OCI-LY3 (cell line): ENCODE data around the gene ZNF438.

Source experiments
- H2AFZ ChIP-seq: fragments of 200-600, 300-600 bp; shearing (Covaris generic); 2 replicates; pipeline ENCODE4 v1.6.0; 2014; ENCODE audit warnings: antibody characterized with exemption, low read depth, low read length
- H3K27ac ChIP-seq: fragments of 200-600, 300-600 bp; sonication (generic); 2 replicates; pipeline ENCODE4 v1.5.1; 2014; ENCODE audit warnings: mild to moderate bottlenecking, low read length, moderate library complexity, mixed read lengths
- H3K27me3 ChIP-seq: fragments of 200-600, 300-600 bp; sonication (generic); 2 replicates; pipeline ENCODE4 v1.6.1; 2014; ENCODE audit warnings: low read depth, low read length, mixed read lengths
- H3K36me3 ChIP-seq: fragments of 200-600, 300-600 bp; sonication (generic); replicated peaks from 2 replicates; pipeline ENCODE3; 2014; ENCODE audit warnings: low read depth, low read length, mixed read lengths
- H3K4me1 ChIP-seq: fragments of 300-600, 200-600 bp; sonication (generic); 2 replicates; pipeline ENCODE4 v1.6.1; 2014; ENCODE audit warnings: low read length, mixed read lengths
- H3K4me2 ChIP-seq: fragments of 200-600, 300-600 bp; sonication (generic); 2 replicates; pipeline ENCODE4 v1.6.1; 2014; ENCODE audit warnings: low read length, mixed read lengths
- H3K4me3 ChIP-seq: fragments of 300-600, 200-600 bp; sonication (generic); 2 replicates; pipeline ENCODE4 v1.5.1; 2014; ENCODE audit warnings: antibody characterized with exemption, mild to moderate bottlenecking, low read length, moderate library complexity
- H3K79me2 ChIP-seq: fragments of 300-600, 200-600 bp; shearing (Covaris generic); 2 replicates; pipeline ENCODE4 v1.6.1; 2014; ENCODE audit warnings: mild to moderate bottlenecking, low read length, mixed read lengths
- H3K9ac ChIP-seq: fragments of 300-600, 200-600 bp; shearing (Covaris generic); 2 replicates; pipeline ENCODE4 v1.6.0; 2014; ENCODE audit warnings: mild to moderate bottlenecking, low read length, moderate library complexity
- H3K9me3 ChIP-seq: fragments of 200-600, 300-600 bp; shearing (Covaris generic); 2 replicates; pipeline ENCODE4 v1.6.1; 2014; ENCODE audit warnings: low read length, mixed read lengths; ENCODE audit not compliant: insufficient read depth
- H4K20me1 ChIP-seq: fragments of 200-600, 300-600 bp; sonication (generic); 2 replicates; pipeline ENCODE4 v1.6.1; 2016; ENCODE audit warnings: low read length, mixed read lengths; ENCODE audit not compliant: insufficient read depth
- EZH2phosphoT487 ChIP-seq: fragments of 200-600 bp; shearing (Covaris generic); IDR thresholded peaks from 2 replicates; pipeline ENCODE4 v1.6.1; 2018; ENCODE audit warnings: antibody characterized with exemption, mixed run types, low read depth
- TF ChIP-seq, protein P1 (sequence below): fragments of 200-600, 300-600 bp; sonication (generic); IDR thresholded peaks from 2 replicates; pipeline ENCODE4 v1.5.1; 2014; ENCODE audit warnings: antibody characterized with exemption, low read length, low read depth

ZNF438 gene

DNA sequence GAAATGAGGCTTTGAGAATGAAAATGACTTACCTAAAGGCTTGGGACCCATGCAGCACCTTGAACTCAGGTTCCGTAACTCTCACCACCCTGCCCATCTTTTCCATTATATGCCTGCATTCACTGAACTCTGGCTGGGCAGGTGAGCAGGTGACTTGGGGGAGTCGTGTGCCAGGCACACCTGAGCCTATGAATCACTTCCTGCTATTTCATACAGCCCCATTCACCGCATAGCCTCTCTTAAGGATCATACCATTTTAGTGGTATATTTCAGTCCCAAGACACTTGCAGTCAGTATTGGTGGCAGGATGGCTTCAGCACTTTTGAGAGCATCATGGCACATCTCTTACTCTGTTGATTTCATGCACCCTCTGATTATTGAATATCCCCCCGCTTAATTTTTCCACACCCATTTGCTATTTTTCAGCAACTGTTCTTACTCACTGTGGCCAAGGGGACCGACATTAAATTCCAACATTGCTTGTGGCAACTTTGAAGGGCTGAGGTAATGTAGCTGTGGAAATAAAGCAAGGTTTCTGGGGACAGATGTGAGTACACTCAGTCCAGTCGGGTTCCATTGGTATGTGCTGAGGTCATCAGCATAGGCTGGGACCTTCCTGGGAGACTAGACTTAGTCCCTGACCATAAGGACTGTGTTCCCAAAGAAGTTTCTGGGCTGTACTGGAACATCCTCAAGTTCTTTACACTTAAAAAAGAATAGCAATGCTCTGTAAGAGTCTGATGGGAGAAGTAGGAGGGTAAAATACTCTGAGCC lies 39.8 kb upstream of the ZNF438 start:
- Histone ChIP-seq H3K36me3 (no peaks in the 10 kb centered on the region), H3K79me2 (no peaks in the 10 kb centered on the region), H3K27me3 (peaks cover 23% of the 10 kb centered on the region; the same call in 1 of the 2 replicates), H3K4me1 (no peaks in the 10 kb centered on the region), H2AFZ (no peak overlapping the region), H3K4me3 (no peak overlapping the region), H3K9me3 (no peaks in the 10 kb centered on the region), H3K4me2 (no peak overlapping the region), H3K27ac (no peak overlapping the region), H4K20me1 (no peaks in the 10 kb centered on the region), H3K9ac (no peak overlapping the region)
- TF ChIP-seq, protein P1, sequence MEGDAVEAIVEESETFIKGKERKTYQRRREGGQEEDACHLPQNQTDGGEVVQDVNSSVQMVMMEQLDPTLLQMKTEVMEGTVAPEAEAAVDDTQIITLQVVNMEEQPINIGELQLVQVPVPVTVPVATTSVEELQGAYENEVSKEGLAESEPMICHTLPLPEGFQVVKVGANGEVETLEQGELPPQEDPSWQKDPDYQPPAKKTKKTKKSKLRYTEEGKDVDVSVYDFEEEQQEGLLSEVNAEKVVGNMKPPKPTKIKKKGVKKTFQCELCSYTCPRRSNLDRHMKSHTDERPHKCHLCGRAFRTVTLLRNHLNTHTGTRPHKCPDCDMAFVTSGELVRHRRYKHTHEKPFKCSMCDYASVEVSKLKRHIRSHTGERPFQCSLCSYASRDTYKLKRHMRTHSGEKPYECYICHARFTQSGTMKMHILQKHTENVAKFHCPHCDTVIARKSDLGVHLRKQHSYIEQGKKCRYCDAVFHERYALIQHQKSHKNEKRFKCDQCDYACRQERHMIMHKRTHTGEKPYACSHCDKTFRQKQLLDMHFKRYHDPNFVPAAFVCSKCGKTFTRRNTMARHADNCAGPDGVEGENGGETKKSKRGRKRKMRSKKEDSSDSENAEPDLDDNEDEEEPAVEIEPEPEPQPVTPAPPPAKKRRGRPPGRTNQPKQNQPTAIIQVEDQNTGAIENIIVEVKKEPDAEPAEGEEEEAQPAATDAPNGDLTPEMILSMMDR, result no peak
- no peak for TF ChIP-seq EZH2phosphoT487

DNA sequence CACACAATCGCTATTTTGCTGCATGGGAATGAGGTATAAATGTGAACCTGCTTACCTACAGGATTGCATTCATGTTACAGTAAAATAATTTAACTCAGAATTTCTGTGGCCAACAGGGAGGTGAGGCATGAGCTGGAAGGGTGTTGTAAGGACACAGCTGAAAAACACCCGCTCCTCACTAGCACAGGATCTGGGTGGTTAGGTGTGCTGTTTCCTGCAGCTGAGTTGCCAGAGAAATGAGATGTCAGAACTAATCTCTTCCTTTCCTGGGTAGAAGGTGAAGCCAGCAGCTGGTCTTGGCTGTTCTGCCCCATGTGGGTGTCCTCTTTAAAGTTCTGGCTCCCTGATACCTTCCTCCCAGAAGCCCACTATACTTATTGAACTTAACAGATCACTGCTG lies 39.0 kb upstream of the ZNF438 start:
- Histone ChIP-seq H3K79me2 (no peaks in the 10 kb centered on the region), H3K9ac (no peak overlapping the region), H4K20me1 (no peaks in the 10 kb centered on the region), H3K9me3 (no peaks in the 10 kb centered on the region), H3K27ac (no peak overlapping the region), H2AFZ (no peak overlapping the region), H3K4me1 (no peaks in the 10 kb centered on the region), H3K36me3 (no peaks in the 10 kb centered on the region), H3K4me2 (no peak overlapping the region), H3K4me3 (no peak overlapping the region), H3K27me3 (peaks cover 23% of the 10 kb centered on the region; the same call in 1 of the 2 replicates)
- TF ChIP-seq EZH2phosphoT487, result no peak
- TF ChIP-seq, protein P1, result no peak

DNA sequence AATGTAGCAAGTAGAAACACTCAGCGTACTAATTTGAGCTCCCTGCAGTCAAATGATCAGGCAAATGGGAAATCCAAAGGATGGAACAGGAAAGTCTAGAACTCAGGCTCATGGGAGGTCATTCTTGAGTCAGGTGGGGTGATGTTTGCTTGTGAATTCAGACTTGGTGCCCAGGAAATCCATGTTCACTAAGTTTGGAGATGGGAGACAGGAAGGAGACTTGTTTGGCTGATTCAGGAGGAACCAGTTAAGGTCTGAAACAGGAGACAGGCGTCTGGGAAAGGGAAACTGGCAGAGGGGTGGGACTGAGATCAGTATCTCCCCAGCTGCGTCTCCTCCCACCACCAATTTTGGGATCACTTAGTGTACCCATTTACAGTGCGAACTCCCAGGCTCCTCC lies 38.4 kb upstream of the ZNF438 start:
- no peak overlapping the region for H3K4me3 ChIP-seq
- no peak overlapping the region for H3K27ac ChIP-seq
- H3K27me3 ChIP-seq, result peaks cover 23% of the 10 kb centered on the region; the same call in 1 of the 2 replicates
- H3K9me3 ChIP-seq, result no peaks in the 10 kb centered on the region
- H2AFZ ChIP-seq, result no peak overlapping the region
- H3K4me1 ChIP-seq, result peaks cover under 1% of the 10 kb centered on the region; the same call in 1 of the 2 replicates
- TF ChIP-seq, protein P1, result no peak
- no peak for TF ChIP-seq EZH2phosphoT487
- no peaks in the 10 kb centered on the region for H4K20me1 ChIP-seq
- no peak overlapping the region for H3K9ac ChIP-seq
- H3K36me3 ChIP-seq, result no peaks in the 10 kb centered on the region
- no peaks in the 10 kb centered on the region for H3K79me2 ChIP-seq
- no peak overlapping the region for H3K4me2 ChIP-seq

DNA sequence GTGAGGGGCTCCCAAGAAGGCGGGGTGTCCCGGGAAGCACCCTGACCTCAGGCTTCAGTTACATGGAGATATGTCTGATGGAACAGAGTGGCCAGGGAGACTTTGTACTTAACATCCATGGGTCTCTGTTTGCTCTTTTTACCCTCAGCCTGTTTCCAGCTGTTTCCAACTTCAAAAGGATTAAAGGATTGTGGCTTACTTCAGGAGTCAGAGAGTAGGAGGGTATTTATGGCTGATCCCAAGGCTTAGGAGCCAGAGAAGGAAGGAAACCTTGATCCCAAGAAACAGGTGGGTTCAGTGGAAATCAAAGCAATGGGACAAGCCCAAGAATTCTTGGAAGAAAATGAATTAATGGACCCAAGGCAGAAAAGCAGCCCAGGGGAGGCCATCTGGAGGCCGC lies 37.7 kb upstream of the ZNF438 start:
- Histone ChIP-seq H3K27me3 (peaks cover 23% of the 10 kb centered on the region; the same call in 1 of the 2 replicates), H3K4me3 (no peak overlapping the region), H3K4me1 (peaks cover 7% of the 10 kb centered on the region), H3K36me3 (no peaks in the 10 kb centered on the region), H4K20me1 (no peaks in the 10 kb centered on the region), H3K9me3 (no peaks in the 10 kb centered on the region), H3K79me2 (no peaks in the 10 kb centered on the region), H3K27ac (no peak overlapping the region), H2AFZ (no peak overlapping the region), H3K9ac (no peak overlapping the region), H3K4me2 (no peak overlapping the region)
- TF ChIP-seq, protein P1, result no peak
- no peak for TF ChIP-seq EZH2phosphoT487
